Right cardiac atrium (tissue), 5 donors: ENCODE data around the gene BAHCC1. TPM values are rescaled to one million over a fixed set of nuclear protein-coding genes. Genes with fewer than 3 reads are reported as not detected.

Experiments
- ATAC-seq, 2 donors: fragments of 200-7000 bp; cut with Tn5 transposase; one replicate each; pipeline versions ENCODE4 v1.8.0 to v1.9.1; 2020; ENCODE audit warnings: moderate library complexity in 2 of 2, mild to moderate bottlenecking in 1 of 2
- DNase-seq, 3 donors: peaks; one replicate each; pipeline ENCODE4 v3.0.0-alpha.2; 2020
- H3K27ac ChIP-seq: one replicate; pipeline ENCODE4 v1.5.1; 2013; ENCODE audit warnings: mild to moderate bottlenecking, low read length, control low read depth, moderate library complexity
- H3K27me3 ChIP-seq: one replicate; pipeline ENCODE4 v1.6.1; 2013; ENCODE audit not compliant: control insufficient read depth, insufficient read depth
- H3K4me1 ChIP-seq: one replicate; pipeline ENCODE4 v1.6.1; 2013; ENCODE audit warnings: low read length; ENCODE audit not compliant: control insufficient read depth, insufficient read depth
- H3K4me3 ChIP-seq: one replicate; pipeline ENCODE4 v1.5.1; 2013; ENCODE audit warnings: low read length, control low read depth
- H3K9me3 ChIP-seq: one replicate; pipeline ENCODE4 v1.6.1; 2013; ENCODE audit warnings: low read length; ENCODE audit not compliant: control insufficient read depth
- WGBS: extraction: QIAGEN DNeasy Blood & Tissue Kit; methylation state at CpG from one replicate; pipeline ENCODE4 v1.1.7; 2013; 5-methylcytosine and 5-hydroxymethylcytosine counted together
- intact Hi-C, 4 donors: fragments of 100-400 bp; cut with DNase I; formaldehyde crosslinking; loops; one replicate each; pipeline versions ENCODE4 v1.11.0 to v1.14.0; 2022 to 2023
- polyA plus RNA-seq: library from polyadenylated mRNA; stranded (reverse); fragments of 200-250 nt; gene quantifications from one replicate; pipeline ENCODE4 v1.2.3, GENCODE V29; 2013
- total RNA-seq, 4 donors: library from RNA; stranded (reverse); fragmentation: NEBNext Ultra II Directional; extraction: Animal tissue kit (Norgen Biotek cat#: 25700); gene quantifications; one replicate each; pipeline ENCODE4 v1.2.1, GENCODE V29; 2021
- donor health status: healthy with polysubstance abuse.
- donor health status: DM: no; HTN: yes; CAD: no.
- donor health status: DM: no; HTN: no; CAD: no.
- donor health status: DM: no; HTN: yes; CAD: no; lungs with severe emphysema.
- donor health status: DM: yes; HTN: yes; CAD: no.

The BAHCC1 gene
- total and polyA plus RNA-seq, 5 donors, result 8.3 to 12.8 (median 8.7) TPM

DNA sequence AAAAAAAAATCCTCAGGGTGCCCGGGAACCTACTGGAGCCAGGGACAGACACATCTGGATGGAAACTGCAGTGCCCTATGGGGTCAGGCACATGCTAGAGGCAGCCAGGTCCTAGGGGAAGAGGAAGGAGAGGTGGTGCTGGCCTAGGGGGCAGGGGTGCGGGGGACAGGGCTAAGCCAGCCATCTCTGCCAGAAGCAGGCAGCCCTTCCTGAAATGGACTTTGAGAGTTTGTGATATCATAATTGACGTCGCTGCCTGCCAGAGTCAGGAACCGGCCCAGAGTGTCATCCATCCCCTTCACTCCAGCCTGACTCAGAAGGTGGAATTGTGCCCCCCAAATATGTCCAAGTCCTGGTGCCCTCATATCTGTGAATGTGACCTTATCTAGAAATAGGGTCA, 25.0 kb upstream of the BAHCC1 start:
- no peaks in the 10 kb centered on the region for H3K4me1 ChIP-seq
- ATAC-seq (no peak), DNase-seq (no peak)
- H3K4me3 ChIP-seq, result no peak overlapping the region
- H3K27ac ChIP-seq, result no peak overlapping the region
- intact Hi-C loops, result no loop called here
- H3K27me3 ChIP-seq, result no peaks in the 10 kb centered on the region
- no peaks in the 10 kb centered on the region for H3K9me3 ChIP-seq
- WGBS, result 82% methylated on average over 5 of the region's 5 CpGs

DNA sequence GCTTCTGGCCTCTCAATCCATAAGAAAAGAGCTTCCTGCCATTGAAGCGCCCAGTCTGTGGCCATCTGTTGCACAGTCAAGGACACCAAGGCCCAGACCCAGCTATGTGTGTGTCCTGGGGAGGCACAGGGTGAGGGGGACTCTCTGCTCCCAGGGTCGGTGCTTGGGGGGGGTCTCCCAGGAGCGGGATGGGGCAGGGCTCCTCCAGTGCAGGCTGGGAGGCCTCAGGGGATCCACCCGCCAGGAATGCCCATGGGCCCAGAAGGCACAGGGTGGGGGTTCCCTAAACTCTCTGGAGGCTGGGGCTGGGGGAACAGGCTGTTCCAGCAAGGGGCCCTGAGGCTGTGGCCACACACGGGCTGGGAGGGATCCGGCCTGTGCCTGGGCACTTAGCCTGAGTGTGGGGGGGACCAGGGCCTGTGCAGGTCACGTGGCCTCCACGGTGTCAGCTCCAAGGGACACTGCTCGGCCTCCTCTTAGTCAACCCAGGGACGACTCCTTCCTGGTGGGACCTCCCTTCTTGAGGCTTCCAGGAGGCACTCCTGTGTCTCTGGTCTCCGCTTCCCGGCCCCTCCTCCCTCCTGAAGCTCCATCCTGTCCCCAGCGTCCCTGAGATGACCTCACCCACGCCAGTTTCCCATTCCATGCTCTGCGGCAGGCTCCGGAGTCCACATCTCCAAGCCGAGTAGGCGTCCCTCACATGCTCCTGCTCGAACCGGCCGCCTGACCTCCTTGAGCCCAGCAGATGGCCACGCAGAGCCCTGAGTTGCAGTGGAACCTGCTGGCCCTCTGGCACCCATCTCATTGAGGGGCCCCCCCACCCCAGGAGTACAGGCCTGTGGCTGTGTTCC, 23.1 kb upstream of the BAHCC1 start:
- intact Hi-C loops, result no loop called here
- DNase-seq (peak; percentile 80 to 91 (median 87)), ATAC-seq (peak; percentile 88 to 90)
- H3K4me3 ChIP-seq, result no peak overlapping the region
- WGBS, result 51% methylated on average over 22 of the region's 22 CpGs
- H3K27me3 ChIP-seq, result no peaks in the 10 kb centered on the region
- H3K4me1 ChIP-seq, result no peaks in the 10 kb centered on the region
- no peaks in the 10 kb centered on the region for H3K9me3 ChIP-seq
- H3K27ac ChIP-seq, result peak overlapping the region; percentile 23

DNA sequence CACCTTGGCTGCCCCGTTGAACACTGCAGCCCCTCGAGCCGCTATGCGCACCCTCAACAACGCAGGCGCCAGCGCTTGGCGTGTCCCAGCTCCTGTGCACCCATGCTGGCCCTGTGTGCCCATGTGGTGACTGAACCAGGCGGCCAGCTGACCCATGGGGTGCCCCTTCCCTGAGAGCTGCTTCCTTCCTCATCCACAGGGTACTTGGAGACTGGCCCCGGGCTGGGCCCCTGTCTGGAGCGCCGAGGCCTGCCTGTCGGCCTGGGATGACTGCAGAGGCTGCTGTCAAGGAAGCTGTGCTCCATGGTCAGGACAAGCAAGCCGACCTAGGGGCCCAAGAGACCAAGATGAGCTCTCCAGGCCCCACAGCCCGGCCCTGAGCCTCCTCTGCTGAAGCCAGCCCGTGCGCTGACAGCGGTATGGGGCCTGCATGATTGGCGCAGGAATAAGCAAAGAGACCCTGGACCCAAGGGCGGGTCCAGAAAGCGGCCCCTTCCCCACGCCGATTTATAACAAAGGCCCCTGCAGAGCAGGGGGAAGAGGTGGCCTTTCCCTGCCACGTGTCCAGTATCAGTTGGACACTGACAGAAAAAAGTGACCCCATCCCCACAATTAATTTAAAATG, 21.6 kb upstream of the BAHCC1 start:
- ATAC-seq, result peak in 1 of 2 donors; percentile 22
- intact Hi-C loops, result no loop called here
- no peaks in the 10 kb centered on the region for H3K4me1 ChIP-seq
- no peaks in the 10 kb centered on the region for H3K27me3 ChIP-seq
- WGBS, result 90% methylated on average over 24 of the region's 24 CpGs
- no peak overlapping the region for H3K27ac ChIP-seq
- no peak overlapping the region for H3K4me3 ChIP-seq
- peak in 2 of 3 donors; percentile 71 to 75 for DNase-seq
- no peaks in the 10 kb centered on the region for H3K9me3 ChIP-seq

DNA sequence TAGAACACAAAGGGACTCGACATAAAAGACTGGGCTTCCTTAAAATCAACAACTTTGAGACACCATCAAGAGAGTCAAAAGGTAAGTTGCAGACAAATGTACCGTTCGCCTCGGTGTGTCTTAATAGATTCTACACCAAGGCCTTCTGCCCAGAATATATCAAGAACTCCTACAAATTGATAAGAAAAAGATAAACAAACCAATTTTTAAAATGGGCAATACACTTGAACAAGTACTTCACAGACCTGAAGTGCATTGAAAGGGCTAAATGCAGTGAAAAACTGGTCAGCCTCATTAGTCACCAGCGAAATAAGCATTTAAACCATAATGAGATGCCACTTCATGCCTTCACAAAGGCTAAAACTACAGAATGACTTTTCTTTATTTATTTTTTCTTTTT, 20.4 kb upstream of the BAHCC1 start:
- no peak for ATAC-seq
- H3K27ac ChIP-seq, result no peak overlapping the region
- intact Hi-C loops, result no loop called here
- H3K4me3 ChIP-seq, result no peak overlapping the region
- H3K9me3 ChIP-seq, result no peaks in the 10 kb centered on the region
- H3K27me3 ChIP-seq, result no peaks in the 10 kb centered on the region
- 96% methylated on average over 5 of the region's 5 CpGs for WGBS
- no peak for DNase-seq
- no peaks in the 10 kb centered on the region for H3K4me1 ChIP-seq

DNA sequence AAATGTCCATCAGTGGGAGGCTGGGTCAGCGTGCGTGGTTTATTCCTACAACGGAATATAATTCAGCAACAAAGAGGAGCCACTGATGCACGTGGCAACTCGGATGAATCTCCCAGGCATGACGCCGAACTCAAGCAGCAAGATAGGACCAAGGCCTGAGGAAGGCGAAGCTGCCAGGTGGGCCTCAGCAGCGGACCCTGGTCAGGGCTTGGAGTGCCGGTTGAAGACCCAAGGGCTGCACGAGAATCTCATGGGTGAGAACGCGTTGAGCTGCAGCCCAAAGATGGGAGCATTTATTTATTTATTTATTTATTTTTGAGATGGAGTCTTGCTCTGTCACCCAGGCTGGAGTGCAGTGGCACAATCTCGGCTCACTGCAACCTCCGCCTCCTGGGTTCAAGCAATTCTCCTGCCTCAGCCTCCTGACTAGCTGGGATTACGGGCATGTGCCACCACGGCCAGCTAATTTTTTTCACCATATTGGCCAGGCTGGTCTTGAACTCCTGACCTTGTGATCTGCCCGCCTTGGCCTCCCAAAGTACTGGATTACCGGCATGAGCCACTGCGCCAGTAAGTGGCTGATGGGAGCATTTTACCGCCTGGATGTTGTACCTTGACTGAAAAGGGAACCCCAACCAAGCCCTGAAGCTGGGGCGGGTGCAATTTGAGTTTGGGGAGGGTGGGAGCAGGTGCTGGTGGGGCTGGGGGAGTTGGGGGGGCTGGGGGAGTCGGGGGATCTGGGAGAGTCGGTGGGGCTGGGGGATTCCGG, 18.1 kb upstream of the BAHCC1 start:
- ATAC-seq (no peak), DNase-seq (peak in 1 of 3 donors; percentile 27)
- intact Hi-C loops, result no loop called here
- Histone ChIP-seq H3K9me3 (no peaks in the 10 kb centered on the region), H3K4me3 (no peak overlapping the region), H3K27ac (no peak overlapping the region), H3K4me1 (no peaks in the 10 kb centered on the region), H3K27me3 (no peaks in the 10 kb centered on the region)
- WGBS, result 92% methylated on average over 25 of the region's 25 CpGs

DNA sequence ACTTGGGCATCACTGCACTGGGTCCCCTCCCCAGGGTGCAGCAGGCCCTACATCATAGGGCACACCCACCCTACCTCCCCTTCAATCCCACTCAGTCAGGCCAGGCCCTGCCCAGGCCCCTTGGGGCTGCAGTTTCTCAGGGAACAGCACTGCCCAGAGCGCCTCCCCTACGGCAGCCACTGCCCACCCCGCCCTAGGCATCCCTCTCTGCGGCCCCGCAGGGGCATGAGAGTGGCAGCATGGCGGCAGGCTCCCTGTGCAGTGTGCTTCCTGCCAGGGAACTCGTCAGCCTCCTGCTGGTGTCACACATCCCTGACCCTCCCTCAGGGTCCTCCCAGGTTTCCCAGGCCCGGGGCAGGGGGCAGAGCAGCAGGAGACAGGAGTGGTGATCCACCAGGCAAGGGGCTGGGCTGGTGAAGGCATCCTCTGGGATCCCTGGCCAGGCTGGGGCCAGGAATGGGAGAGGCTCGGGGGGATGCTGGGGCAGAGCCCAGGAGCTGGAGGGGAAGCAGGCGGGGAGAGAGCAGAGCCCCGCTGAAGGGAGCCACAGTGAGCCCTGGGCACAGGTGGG, 16.2 kb upstream of the BAHCC1 start:
- H3K27ac ChIP-seq, result no peak overlapping the region
- H3K4me3 ChIP-seq, result no peak overlapping the region
- DNase-seq (peak in 1 of 3 donors; percentile 54), ATAC-seq (no peak)
- H3K9me3 ChIP-seq, result no peaks in the 10 kb centered on the region
- no peaks in the 10 kb centered on the region for H3K27me3 ChIP-seq
- no peaks in the 10 kb centered on the region for H3K4me1 ChIP-seq
- 83% methylated on average over 11 of the region's 11 CpGs for WGBS
- intact Hi-C loops, result no loop called here

DNA sequence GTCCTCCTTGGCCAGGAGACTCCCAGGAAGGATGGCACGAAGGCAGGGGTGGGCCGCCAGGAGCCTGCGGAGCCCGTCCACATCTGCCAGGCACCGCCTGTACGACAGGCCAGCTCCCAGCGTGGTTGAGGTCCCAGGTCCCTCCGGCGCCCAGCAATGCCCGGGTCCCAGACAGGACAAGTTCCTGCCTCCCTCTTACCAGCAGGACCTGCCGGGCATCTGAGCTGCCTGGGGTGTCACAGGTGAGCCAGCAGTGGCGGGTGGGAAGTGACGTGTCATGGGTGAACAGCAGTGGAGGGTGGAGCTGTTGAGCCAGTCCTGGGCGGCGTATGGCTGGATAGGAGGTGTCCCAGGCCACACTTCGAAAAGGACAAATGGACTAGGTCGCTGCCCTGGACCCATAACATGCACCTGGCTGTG, 15.7 kb upstream of the BAHCC1 start:
- Histone ChIP-seq H3K27ac (no peak overlapping the region), H3K4me3 (no peak overlapping the region), H3K9me3 (no peaks in the 10 kb centered on the region), H3K4me1 (no peaks in the 10 kb centered on the region), H3K27me3 (no peaks in the 10 kb centered on the region)
- no peak for ATAC-seq
- WGBS, result 81% methylated on average over 17 of the region's 17 CpGs
- intact Hi-C loops, result no loop called here
- DNase-seq, result peak in 1 of 3 donors; percentile 44

DNA sequence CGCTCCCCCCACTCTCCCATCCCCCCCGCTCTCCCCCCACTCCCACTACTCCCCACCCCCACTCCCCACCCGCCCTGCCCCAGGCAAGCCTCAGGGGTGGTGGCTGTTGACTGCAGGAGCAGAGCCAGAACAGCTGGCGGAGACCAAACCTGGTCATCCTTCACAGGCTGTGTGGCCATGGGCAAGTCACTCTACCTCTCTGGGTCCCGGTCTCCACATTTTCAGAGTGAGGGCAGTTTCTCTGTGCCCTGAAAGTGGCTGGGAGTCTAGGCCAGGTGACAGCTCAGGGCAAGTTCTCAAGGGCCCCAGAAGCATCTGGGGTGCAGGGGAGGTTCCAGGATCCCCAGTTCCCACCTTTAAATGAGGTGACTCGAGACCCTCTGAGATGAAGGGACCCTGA, 15.1 kb upstream of the BAHCC1 start:
- H3K27ac ChIP-seq, result no peak overlapping the region
- DNase-seq (peak in 1 of 3 donors; percentile 28), ATAC-seq (no peak)
- H3K4me1 ChIP-seq, result no peaks in the 10 kb centered on the region
- WGBS, result 82% methylated on average over 6 of the region's 6 CpGs
- intact Hi-C loops, result no loop called here
- H3K4me3 ChIP-seq, result no peak overlapping the region
- no peaks in the 10 kb centered on the region for H3K27me3 ChIP-seq
- no peaks in the 10 kb centered on the region for H3K9me3 ChIP-seq

DNA sequence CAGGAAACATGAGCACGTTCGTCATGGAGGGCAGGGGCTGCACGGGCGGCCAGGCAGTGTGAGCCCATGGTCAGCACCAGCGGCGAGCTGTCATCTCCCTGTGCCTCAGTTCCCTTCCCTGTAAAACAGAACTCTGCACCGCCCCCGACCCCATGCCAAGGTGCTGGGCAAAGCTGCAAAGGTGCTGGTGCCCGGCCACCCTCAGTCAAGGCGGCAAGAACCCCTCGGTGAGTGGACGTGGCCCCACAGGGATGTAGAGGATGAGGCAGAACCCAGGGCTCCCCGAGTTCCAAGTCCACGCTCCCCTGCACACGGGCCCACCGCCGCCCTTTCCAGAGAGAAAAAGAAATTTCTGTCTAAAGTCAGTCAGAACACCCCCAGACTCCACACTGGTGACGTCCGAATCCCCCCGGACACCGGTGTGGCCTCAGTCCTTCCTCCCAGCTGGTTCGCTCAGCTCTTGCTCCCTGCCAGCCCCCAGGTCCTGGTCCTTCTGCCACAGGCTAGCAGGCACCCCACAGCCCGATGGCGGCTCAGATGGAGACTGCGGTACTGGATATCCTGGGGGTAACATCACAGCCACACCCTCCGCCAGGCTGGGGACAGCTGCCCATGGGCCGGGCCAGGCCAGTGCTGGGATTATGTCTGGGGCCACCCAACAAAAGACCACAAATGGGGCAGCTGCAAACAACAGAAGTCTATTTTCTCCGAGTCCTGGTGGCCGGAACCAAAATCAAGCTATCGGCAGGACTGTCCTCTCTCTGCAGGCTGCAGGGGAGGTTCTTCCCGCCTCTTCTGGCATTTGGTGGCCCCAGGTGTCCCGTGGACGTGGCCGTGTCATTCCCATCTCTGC, 14.4 kb upstream of the BAHCC1 start:
- 85% methylated on average over 34 of the region's 34 CpGs for WGBS
- no peaks in the 10 kb centered on the region for H3K9me3 ChIP-seq
- intact Hi-C loops, result no loop called here
- peak in 2 of 3 donors; percentile 55 to 66 for DNase-seq
- no peak overlapping the region for H3K27ac ChIP-seq
- no peak overlapping the region for H3K4me3 ChIP-seq
- ATAC-seq, result no peak
- H3K27me3 ChIP-seq, result no peaks in the 10 kb centered on the region
- no peaks in the 10 kb centered on the region for H3K4me1 ChIP-seq
